ENCODE measurements around the gene KCNIP4.

DNA sequence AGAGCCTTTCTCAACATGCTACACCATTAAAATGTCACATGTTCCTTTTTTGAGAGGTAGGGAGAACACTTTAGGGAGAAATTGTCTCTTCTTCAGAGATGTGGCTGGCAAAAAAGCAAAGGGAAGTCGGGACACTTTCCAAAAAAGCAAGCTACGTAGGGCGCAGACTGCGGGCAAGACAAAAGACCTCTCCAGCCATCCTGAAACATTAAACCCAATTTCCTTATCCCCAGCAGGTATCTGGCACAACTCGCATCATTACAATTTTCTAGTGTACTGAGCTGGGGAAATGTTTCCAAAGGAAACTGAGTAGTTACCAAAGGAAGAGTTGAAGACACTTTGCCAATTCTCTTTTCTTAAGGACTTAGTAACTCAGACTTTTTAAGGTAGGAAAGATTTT lies 1132.3 kb downstream of the KCNIP4 start:
- TF ChIP-seq, protein P1, sequence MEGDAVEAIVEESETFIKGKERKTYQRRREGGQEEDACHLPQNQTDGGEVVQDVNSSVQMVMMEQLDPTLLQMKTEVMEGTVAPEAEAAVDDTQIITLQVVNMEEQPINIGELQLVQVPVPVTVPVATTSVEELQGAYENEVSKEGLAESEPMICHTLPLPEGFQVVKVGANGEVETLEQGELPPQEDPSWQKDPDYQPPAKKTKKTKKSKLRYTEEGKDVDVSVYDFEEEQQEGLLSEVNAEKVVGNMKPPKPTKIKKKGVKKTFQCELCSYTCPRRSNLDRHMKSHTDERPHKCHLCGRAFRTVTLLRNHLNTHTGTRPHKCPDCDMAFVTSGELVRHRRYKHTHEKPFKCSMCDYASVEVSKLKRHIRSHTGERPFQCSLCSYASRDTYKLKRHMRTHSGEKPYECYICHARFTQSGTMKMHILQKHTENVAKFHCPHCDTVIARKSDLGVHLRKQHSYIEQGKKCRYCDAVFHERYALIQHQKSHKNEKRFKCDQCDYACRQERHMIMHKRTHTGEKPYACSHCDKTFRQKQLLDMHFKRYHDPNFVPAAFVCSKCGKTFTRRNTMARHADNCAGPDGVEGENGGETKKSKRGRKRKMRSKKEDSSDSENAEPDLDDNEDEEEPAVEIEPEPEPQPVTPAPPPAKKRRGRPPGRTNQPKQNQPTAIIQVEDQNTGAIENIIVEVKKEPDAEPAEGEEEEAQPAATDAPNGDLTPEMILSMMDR (IDR thresholded peaks at IDR 0.05), result no peak
- no peak for TF ChIP-seq POLR2A (IDR thresholded peaks at IDR 0.05)
